Activated B cell treated with CpG ODN at 0.5 μM for 24 hours (primary cell): ENCODE measurements around the gene SMTNL1. TPM values are rescaled to one million over a fixed set of nuclear protein-coding genes. Genes with fewer than 3 reads are reported as not detected.

ENCODE experiments used
- ATAC-seq: fragments of 200-7000 bp; cut with Tn5 transposase; one replicate; pipeline ENCODE4 v1.10.0; 2021; ENCODE audit warnings: low read depth, mild to moderate bottlenecking, moderate library complexity
- CTCF ChIA-PET: fragments of 350-600 bp; sonication (Branson Sonifier 250); formaldehyde crosslinking; loops from one replicate; lab custom pipeline; 2021; ENCODE audit warnings: antibody characterized with exemption; lab: Charles Lee
- POLR2A ChIA-PET: fragments of 350-600 bp; sonication (Branson Sonifier 250); formaldehyde crosslinking; loops from one replicate; lab custom pipeline; 2021; ENCODE audit warnings: antibody characterized with exemption; lab: Charles Lee
- DNase-seq: peaks from one replicate; pipeline ENCODE4 v3.0.0; 2022
- H3K27ac Mint-ChIP-seq: one replicate; pipeline ENCODE4 v1.8.0; 2020; ENCODE audit warnings: mixed read lengths
- H3K27me3 Mint-ChIP-seq: one replicate; pipeline ENCODE4 v1.8.0; 2021; ENCODE audit warnings: mixed read lengths
- H3K36me3 Mint-ChIP-seq: one replicate; pipeline ENCODE4 v1.8.0; 2021; ENCODE audit warnings: low read depth, mixed read lengths
- H3K4me1 Mint-ChIP-seq: one replicate; pipeline ENCODE4 v1.8.0; 2021; ENCODE audit warnings: mixed read lengths
- H3K4me3 Mint-ChIP-seq: one replicate; pipeline ENCODE4 v1.8.0; 2020; ENCODE audit warnings: mild to moderate bottlenecking, mixed read lengths
- H3K9me3 Mint-ChIP-seq: one replicate; pipeline ENCODE4 v1.8.0; 2020; ENCODE audit warnings: mixed read lengths
- CTCF ChIP-seq: fragments of 200-600 bp; IDR thresholded peaks from one replicate; pipeline ENCODE4 v1.8.0; 2022; ENCODE audit warnings: antibody characterized with exemption, mild to moderate bottlenecking
- intact Hi-C: fragments of 100-400 bp; cut with micrococcal nuclease; formaldehyde crosslinking; loops from one replicate; pipeline ENCODE4 v1.15.1; 2024
- total RNA-seq: library from RNA; stranded (reverse); gene quantifications from 2 replicates; pipeline ENCODE4 v1.2.3, GENCODE V29; 2022

SMTNL1 gene
- total RNA-seq, 1 donor from 2014 or later: not detected

GRCh38 chr11:57511741-57512430 is 25.5 kb upstream of the SMTNL1 start:
- peaks cover 4% of the 10 kb centered on the region for H3K36me3 Mint-ChIP-seq
- DNase-seq (no peak), ATAC-seq (peak; percentile 47)
- ChIA-PET POLR2A (interaction anchor here (0.6 to 1.1 kb wide), 3 partner anchors 18 to 187 kb away, joined by 3 read pairs; partner anchors contain the start of gene TNKS1BP1), CTCF (interaction anchor here (2.0 to 2.3 kb wide), 2 partner anchors 18 to 55 kb away, joined by 7 to 9 read pairs; no protein-coding TSS in a partner anchor)
- H3K9me3 Mint-ChIP-seq: no peaks in the 10 kb centered on the region
- peak overlapping the region; percentile 4 for H3K4me3 Mint-ChIP-seq
- no peak for TF ChIP-seq CTCF
- intact Hi-C loops: loop anchor here (10.0 kb wide), 1 partner anchor 1643 kb away; no protein-coding TSS in a partner anchor
- H3K4me1 Mint-ChIP-seq: peaks cover 38% of the 10 kb centered on the region
- H3K27me3 Mint-ChIP-seq: no peaks in the 10 kb centered on the region
- H3K27ac Mint-ChIP-seq: peak overlapping the region; percentile 71

GRCh38 chr11:57512646-57513451 is 24.5 kb upstream of the SMTNL1 start:
- intact Hi-C loops: loop anchor here (10.0 kb wide), 1 partner anchor 1642 kb away; no protein-coding TSS in a partner anchor
- no peak for TF ChIP-seq CTCF
- ATAC-seq: no peak
- Mint-ChIP-seq H3K4me1 (peaks cover 38% of the 10 kb centered on the region), H3K36me3 (peaks cover 4% of the 10 kb centered on the region), H3K9me3 (no peaks in the 10 kb centered on the region), H3K27ac (peak overlapping the region; percentile 71), H3K4me3 (peak overlapping the region; percentile 67), H3K27me3 (no peaks in the 10 kb centered on the region)
- ChIA-PET CTCF (interaction anchor here (1.2 to 6.7 kb wide), 5 partner anchors 14 to 57 kb away, joined by 3 to 45 read pairs (median 6); no protein-coding TSS in a partner anchor), POLR2A (interaction anchor here (0.5 to 3.6 kb wide), 4 partner anchors 20 to 1060 kb away, joined by 4 to 18 read pairs (median 4); no protein-coding TSS in a partner anchor)
- DNase-seq: no peak

- Mint-ChIP-seq H3K9me3 (no peaks in the 10 kb centered on the region), H3K4me1 (peaks cover 38% of the 10 kb centered on the region), H3K27me3 (no peaks in the 10 kb centered on the region), H3K27ac (no peak overlapping the region), H3K36me3 (peaks cover 4% of the 10 kb centered on the region), H3K4me3 (peak overlapping the region; percentile 67)
- DNase-seq: no peak
- ATAC-seq: no peak
- ChIA-PET POLR2A (interaction anchor here (0.5 to 3.6 kb wide), 3 partner anchors 21 to 101 kb away, joined by 4 to 18 read pairs (median 4); no protein-coding TSS in a partner anchor), CTCF (interaction anchor here (1.2 to 6.7 kb wide), 5 partner anchors 13 to 57 kb away, joined by 3 to 45 read pairs (median 6); no protein-coding TSS in a partner anchor)
- TF ChIP-seq CTCF: no peak
- intact Hi-C loops: loop anchor here (10.0 kb wide), 1 partner anchor 1641 kb away; no protein-coding TSS in a partner anchor
These were observed 24.0 kb upstream of the SMTNL1 start for GRCh38 chr11:57513452-57513795.

- H3K4me1 Mint-ChIP-seq: peaks cover 43% of the 10 kb centered on the region
- peak; percentile 36 for DNase-seq
- H3K36me3 Mint-ChIP-seq: peaks cover 4% of the 10 kb centered on the region
- ATAC-seq: peak; percentile 33
- ChIA-PET CTCF (interaction anchor here (1.4 to 6.7 kb wide), 6 partner anchors 13 to 127 kb away, joined by 3 to 45 read pairs (median 9); no protein-coding TSS in a partner anchor), POLR2A (interaction anchor here (0.7 to 3.6 kb wide), 6 partner anchors 12 to 189 kb away, joined by 3 to 18 read pairs (median 5); partner anchors contain the start of gene TNKS1BP1)
- TF ChIP-seq CTCF: no peak
- intact Hi-C loops: loop anchor here (1.0 to 10.0 kb wide), 4 partner anchors 15 to 1641 kb away; no protein-coding TSS in a partner anchor
- no peak overlapping the region for H3K27ac Mint-ChIP-seq
- H3K27me3 Mint-ChIP-seq: no peaks in the 10 kb centered on the region
- H3K9me3 Mint-ChIP-seq: no peaks in the 10 kb centered on the region
- H3K4me3 Mint-ChIP-seq: peak overlapping the region; percentile 97
These were observed 23.4 kb upstream of the SMTNL1 start for GRCh38 chr11:57513911-57514537.
